GM18861 (cell line): ENCODE data around the gene OR1E1.
"Not testable (repeated sequence)": the region's sequence is repeated elsewhere in the genome, so short reads cannot be mapped to it uniquely, and the experiment has no call there.

Experiments used
- ATAC-seq: cut with Tn5 transposase; IDR thresholded peaks from one replicate; pipeline ENCODE4 v1.9.1; 2021; ENCODE audit not compliant: unreplicated experiment

OR1E1 gene

GRCh38 chr17:3398310-3398709, at the start of gene OR1E1:
TSS of gene OR1E1 (minus strand) at chr17:3398410. CDS start at chr17:3398410, 0 bp downstream.
- no peak for ATAC-seq

- ATAC-seq: no peak
Measured at GRCh38 chr17:3447625-3448024, 49.4 kb upstream of the OR1E1 start.

- no peak for ATAC-seq
Measured at GRCh38 chr17:3440451-3440850, 42.2 kb upstream of the OR1E1 start.

GRCh38 chr17:3438368-3438767, 40.2 kb upstream of the OR1E1 start:
- no peak for ATAC-seq

- ATAC-seq: no peak
Measured at GRCh38 chr17:3433741-3434140, 35.5 kb upstream of the OR1E1 start, which contains the start of gene OR1E2. TSS of gene OR1E2 (minus strand) at chr17:3433841. CDS start at chr17:3433841, 0 bp downstream.

- ATAC-seq: not testable (repeated sequence)
Measured at GRCh38 chr17:3433215-3433614, 35.0 kb upstream of the OR1E1 start.

GRCh38 chr17:3418222-3418621, 20.0 kb upstream of the OR1E1 start:
- no peak for ATAC-seq

GRCh38 chr17:3415610-3416009, 17.4 kb upstream of the OR1E1 start:
- no peak for ATAC-seq

- ATAC-seq: not testable (repeated sequence)
Measured at GRCh38 chr17:3412216-3412615, 14.0 kb upstream of the OR1E1 start.

GRCh38 chr17:3411070-3411469, 12.9 kb upstream of the OR1E1 start, which contains the start of gene OR3A3:
TSS of gene OR3A3 (plus strand) at chr17:3411370.
- no peak for ATAC-seq

- ATAC-seq: not testable (repeated sequence)
Measured at GRCh38 chr17:3403856-3404255, 5.6 kb upstream of the OR1E1 start.

GRCh38 chr17:3401786-3402185, 3.6 kb upstream of the OR1E1 start:
- ATAC-seq: no peak

GRCh38 chr17:3400055-3400454, 1.8 kb upstream of the OR1E1 start:
- ATAC-seq: no peak

GRCh38 chr17:3397801-3398200, 409 bp downstream of the OR1E1 start:
- ATAC-seq: not testable (repeated sequence)

- no peak for ATAC-seq
Measured at GRCh38 chr17:3389791-3390190, 8.4 kb downstream of the OR1E1 start.

- ATAC-seq: no peak
Measured at GRCh38 chr17:3385869-3386816, 12.1 kb downstream of the OR1E1 start, which contains the start of gene OR3A2. TSS of gene OR3A2 (minus strand) at chr17:3386308.

- ATAC-seq: no peak
Measured at GRCh38 chr17:3381957-3382356, 16.3 kb downstream of the OR1E1 start.

GRCh38 chr17:3378321-3378720, 19.9 kb downstream of the OR1E1 start:
- no peak for ATAC-seq

- not testable (repeated sequence) for ATAC-seq
Measured at GRCh38 chr17:3371167-3371566, 27.0 kb downstream of the OR1E1 start.
